C4-2B (cell line): ENCODE results near the gene ADAMTS10.
"Not testable (repeated sequence)": the region's sequence is repeated elsewhere in the genome, so short reads cannot be mapped to it uniquely, and the experiment has no call there.

ENCODE experiments used
- H3K27ac ChIP-seq: fragments of 450-650 bp; 2 replicates; pipeline ENCODE4 v1.5.1; 2017
- ZFX ChIP-seq: fragments of 450-650 bp; IDR thresholded peaks from 2 replicates; pipeline ENCODE4 v1.6.1; 2017
- TF ChIP-seq, protein P1 (sequence below): fragments of 450-650 bp; conservative IDR thresholded peaks from 2 replicates; pipeline ENCODE4 v1.5.1; 2017; ENCODE audit warnings: mild to moderate bottlenecking

Gene ADAMTS10

DNA sequence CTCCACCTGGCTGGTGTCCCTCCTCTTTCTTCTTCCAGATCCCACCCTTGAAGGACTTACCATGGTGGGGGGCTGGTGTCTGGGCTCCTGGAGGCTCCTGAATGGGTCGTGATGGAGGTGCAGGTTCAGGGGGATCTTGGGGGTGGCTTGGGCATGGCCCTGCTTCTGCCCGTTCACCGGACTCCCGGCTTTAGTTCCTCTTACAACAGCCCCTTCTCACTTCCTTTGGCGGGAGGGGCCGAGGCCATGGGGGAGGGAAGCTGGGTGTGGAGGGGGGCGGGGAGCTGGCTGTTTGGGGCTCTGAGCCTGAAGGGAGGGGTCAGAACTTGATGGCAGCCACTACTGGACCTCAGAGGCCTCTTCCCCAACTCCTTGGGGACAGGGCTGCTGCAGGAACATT lies 33.3 kb downstream of the ADAMTS10 start, which contains the start of gene MYO1F:
Gene MYO1F, minus strand, starts transcription at position 196 of the 400 bp plus-strand sequence. Its CDS starts 133 bp downstream, at position 63.
- H3K27ac ChIP-seq, result no peak within 1 kb of the TSS
- TF ChIP-seq ZFX, result no peak
- TF ChIP-seq, protein P1, sequence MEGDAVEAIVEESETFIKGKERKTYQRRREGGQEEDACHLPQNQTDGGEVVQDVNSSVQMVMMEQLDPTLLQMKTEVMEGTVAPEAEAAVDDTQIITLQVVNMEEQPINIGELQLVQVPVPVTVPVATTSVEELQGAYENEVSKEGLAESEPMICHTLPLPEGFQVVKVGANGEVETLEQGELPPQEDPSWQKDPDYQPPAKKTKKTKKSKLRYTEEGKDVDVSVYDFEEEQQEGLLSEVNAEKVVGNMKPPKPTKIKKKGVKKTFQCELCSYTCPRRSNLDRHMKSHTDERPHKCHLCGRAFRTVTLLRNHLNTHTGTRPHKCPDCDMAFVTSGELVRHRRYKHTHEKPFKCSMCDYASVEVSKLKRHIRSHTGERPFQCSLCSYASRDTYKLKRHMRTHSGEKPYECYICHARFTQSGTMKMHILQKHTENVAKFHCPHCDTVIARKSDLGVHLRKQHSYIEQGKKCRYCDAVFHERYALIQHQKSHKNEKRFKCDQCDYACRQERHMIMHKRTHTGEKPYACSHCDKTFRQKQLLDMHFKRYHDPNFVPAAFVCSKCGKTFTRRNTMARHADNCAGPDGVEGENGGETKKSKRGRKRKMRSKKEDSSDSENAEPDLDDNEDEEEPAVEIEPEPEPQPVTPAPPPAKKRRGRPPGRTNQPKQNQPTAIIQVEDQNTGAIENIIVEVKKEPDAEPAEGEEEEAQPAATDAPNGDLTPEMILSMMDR, result no peak

DNA sequence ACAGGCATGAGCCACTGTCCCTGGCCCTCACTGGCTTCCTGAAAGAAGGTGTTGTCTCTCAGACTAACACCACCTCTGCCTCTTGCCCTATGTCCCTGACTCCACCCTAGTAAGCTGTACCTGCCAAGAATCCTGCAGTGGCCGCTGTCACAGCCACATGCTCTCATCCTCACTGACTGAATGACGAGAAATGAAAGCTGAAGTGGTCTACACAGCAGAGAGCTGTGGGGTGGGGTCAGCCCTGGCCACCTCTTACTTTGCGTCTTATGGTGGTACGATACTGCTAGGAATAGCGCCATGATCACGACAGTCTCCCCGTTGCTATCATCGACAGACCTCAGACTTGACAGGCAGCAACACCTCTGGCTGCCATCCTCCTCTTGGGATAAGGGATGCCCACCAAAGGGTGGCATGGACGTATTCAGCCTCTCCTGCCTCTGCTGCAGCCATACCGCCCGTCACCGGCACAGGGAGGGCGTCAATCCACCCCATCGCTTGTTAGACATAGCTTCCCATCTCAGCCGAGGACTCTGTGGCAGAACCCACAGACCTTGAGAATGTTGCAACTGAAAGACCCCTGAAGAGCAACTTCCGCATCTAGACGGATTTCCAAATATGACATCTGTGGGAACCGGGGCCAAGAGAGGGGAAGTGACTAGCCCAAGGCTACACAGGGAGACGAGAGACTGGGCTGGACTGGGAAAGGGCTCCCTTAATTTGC lies 34.1 kb downstream of the ADAMTS10 start:
- TF ChIP-seq ZFX, result no peak
- TF ChIP-seq, protein P1, result no peak
- no peak overlapping the region for H3K27ac ChIP-seq

DNA sequence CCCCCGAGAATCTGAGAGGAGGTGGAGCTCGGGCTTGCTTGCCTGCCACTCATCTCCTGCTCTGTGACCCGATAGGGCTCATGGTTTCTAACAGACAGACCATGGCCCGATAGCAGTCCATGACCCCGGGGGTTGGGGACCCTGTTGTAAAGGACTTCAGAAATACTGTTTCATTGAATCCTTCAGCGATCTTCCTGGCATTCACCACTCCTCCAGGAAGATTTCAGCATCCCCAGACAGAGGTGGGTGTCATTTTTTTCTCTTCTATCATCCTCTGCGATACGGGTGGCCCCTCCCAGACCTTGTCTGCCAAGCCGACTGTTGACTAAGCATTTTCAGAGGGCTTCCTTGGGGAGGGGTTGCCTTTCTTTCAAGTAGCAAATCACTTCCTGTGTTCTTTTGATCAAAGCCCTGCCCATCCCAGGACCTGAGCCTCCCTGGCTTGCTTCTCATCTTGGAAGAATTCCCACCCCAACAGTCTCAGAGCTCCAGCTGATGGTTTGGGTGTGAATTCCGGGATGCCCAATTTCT lies 35.0 kb downstream of the ADAMTS10 start:
- no peak overlapping the region for H3K27ac ChIP-seq
- no peak for TF ChIP-seq ZFX
- TF ChIP-seq, protein P1, result no peak

DNA sequence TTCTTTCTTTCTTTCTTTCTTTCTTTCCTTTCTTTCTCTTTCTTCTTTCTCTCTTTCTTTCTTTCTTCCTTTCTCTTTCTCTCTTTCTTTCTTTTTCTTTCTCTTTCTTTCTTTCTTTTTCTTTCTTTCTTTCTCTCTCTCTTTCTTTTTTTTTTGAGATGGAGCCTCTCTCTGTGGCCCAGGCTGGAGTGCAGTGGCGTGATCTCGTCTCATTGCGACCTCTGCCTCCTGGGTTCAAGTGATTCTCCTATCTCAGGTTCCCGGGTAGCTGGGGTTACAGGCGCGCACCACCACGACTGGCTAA lies 35.9 kb downstream of the ADAMTS10 start:
- H3K27ac ChIP-seq, result not testable (repeated sequence)

DNA sequence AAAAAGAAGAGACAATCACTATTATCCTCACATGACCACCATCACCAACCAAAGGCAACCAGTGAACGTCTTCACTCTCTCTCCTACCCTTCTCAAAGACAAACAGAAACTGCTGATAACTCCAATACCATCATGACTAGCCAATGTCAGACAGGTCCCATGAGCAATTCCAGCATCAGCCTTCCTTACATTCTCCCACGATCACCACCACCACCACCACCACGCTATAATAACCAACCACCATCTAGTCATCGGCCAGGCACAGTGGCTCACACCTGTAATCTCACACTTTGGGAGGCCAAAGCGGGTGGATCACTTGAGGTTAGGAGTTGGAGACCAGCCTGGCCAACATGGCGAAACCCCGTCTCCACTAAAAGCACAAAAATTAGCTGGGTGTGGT lies 37.2 kb downstream of the ADAMTS10 start:
- TF ChIP-seq, protein P1, result no peak
- TF ChIP-seq ZFX, result no peak
- H3K27ac ChIP-seq, result no peak overlapping the region

- no peak overlapping the region for H3K27ac ChIP-seq
- TF ChIP-seq, protein P1, result no peak
- TF ChIP-seq ZFX, result no peak
Measured at GRCh38 chr19:8571006-8571411, 39.5 kb downstream of the ADAMTS10 start.

DNA sequence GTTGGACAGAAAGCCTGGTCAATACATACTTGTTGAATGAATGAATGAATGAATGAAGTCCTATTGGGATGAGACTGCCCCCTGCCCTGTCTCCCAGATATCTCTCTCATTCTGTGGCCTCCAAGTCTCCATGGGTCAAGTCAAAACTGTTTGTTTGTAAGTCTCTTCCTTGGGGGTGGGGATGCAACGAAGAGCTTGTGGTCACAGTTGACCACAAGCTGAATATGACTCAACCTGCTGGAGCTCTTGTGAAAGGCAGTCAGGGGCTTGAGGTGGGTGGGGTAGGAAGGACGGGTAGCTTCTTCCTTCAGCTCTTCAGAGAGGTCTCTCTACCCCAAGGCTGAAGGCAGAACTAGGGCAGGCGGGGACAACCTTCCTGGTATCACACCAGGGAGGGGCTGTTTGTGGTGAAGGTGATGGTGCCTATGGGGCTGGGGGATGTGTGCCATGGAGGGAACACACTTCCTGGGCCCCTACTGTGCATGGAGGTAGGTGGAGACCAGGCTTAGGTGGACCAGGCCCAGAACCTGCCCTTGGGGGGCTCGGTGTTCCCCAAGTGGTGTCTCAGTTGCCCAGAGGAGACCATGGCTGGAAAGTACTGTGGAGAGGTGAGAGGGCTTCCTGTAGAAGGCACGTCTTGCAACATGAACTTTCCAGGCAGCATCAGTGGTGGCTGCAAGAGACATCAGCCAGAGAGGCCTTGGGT lies 41.3 kb downstream of the ADAMTS10 start:
- H3K27ac ChIP-seq, result no peak overlapping the region
- TF ChIP-seq ZFX, result no peak
- TF ChIP-seq, protein P1, result no peak
